PC-3 (cell line): ENCODE measurements around the gene ZACN. TPM values are rescaled to one million over a fixed set of nuclear protein-coding genes. Genes with fewer than 3 reads are reported as not detected.
A peak's percentile ranks its signal among the peaks of the same experiment; 100 is the strongest.

Experiments used
- ATAC-seq: fragments of 200-7000 bp; cut with Tn5 transposase; 2 replicates; pipeline ENCODE4 v1.9.1; 2020; ENCODE audit warnings: mild to moderate bottlenecking, moderate library complexity
- BruUV-seq: library from RNA; stranded (reverse); fragments of 400-500 nt; replicated peaks from 2 replicates; lab custom pipeline; 2021; lab: Mats Ljungman, UMichigan
- CTCF ChIA-PET: fragments of 300-600 bp; sonication (Branson Sonifier 250); formaldehyde crosslinking; loops from one replicate; lab custom pipeline; 2022; ENCODE audit warnings: antibody characterized with exemption; lab: Charles Lee
- POLR2A ChIA-PET: fragments of 300-600 bp; sonication (Branson Sonifier 250); formaldehyde crosslinking; loops from one replicate; lab custom pipeline; 2022; ENCODE audit warnings: antibody characterized with exemption; ENCODE audit not compliant: unreplicated experiment; lab: Charles Lee
- DNase-seq: peaks from one replicate; pipeline ENCODE4 v3.0.0-alpha.2; 2015
- H2AFZ ChIP-seq: fragments of 300-600 bp; sonication (generic); 2 replicates; pipeline ENCODE4 v1.6.0; 2016; ENCODE audit warnings: antibody characterized with exemption, low read length
- H3F3A ChIP-seq: fragments of 300-600 bp; sonication (generic); one replicate; pipeline ENCODE4 v1.6.0; 2017; ENCODE audit warnings: antibody characterized with exemption, low read length, control low read depth, mild to moderate bottlenecking; ENCODE audit not compliant: unreplicated experiment
- H3K27ac ChIP-seq: fragments of 300-600 bp; sonication (generic); 2 replicates; pipeline ENCODE4 v1.5.1; 2016; ENCODE audit warnings: mild to moderate bottlenecking, low read length
- H3K27me3 ChIP-seq: fragments of 300-600 bp; sonication (generic); 2 replicates; pipeline ENCODE4 v1.6.1; 2016; ENCODE audit warnings: low read length, mixed read lengths
- H3K36me3 ChIP-seq: fragments of 300-600 bp; sonication (generic); 2 replicates; pipeline ENCODE4 v1.6.1; 2016; ENCODE audit warnings: low read depth, mixed run types, low read length, mixed read lengths
- H3K4me1 ChIP-seq: fragments of 300-600 bp; sonication (generic); 2 replicates; pipeline ENCODE4 v1.5.1; 2016; ENCODE audit warnings: low read length; ENCODE audit not compliant: insufficient read depth
- H3K4me2 ChIP-seq: fragments of 300-600 bp; sonication (generic); 2 replicates; pipeline ENCODE4 v1.6.0; 2016; ENCODE audit warnings: low read length
- H3K4me3 ChIP-seq: fragments of 300-600 bp; sonication (generic); 2 replicates; pipeline ENCODE4 v1.5.1; 2016; ENCODE audit warnings: mild to moderate bottlenecking, low read length, mixed read lengths
- H3K79me2 ChIP-seq: fragments of 300-600 bp; sonication (generic); 2 replicates; pipeline ENCODE4 v1.6.1; 2017; ENCODE audit warnings: low read length, mixed read lengths
- H3K9ac ChIP-seq: fragments of 300-600 bp; sonication (generic); 2 replicates; pipeline ENCODE4 v1.6.0; 2016; ENCODE audit warnings: mild to moderate bottlenecking, low read length
- H3K9me2 ChIP-seq: fragments of 300-600 bp; sonication (generic); replicated peaks from 2 replicates; pipeline ENCODE4 v1.6.1; 2016; ENCODE audit warnings: mixed run types, low read length, mixed read lengths
- H3K9me3 ChIP-seq: fragments of 300-600 bp; sonication (generic); 2 replicates; pipeline ENCODE4 v1.6.1; 2016; ENCODE audit warnings: low read length, mixed read lengths
- H4K20me1 ChIP-seq: fragments of 300-600 bp; sonication (generic); 2 replicates; pipeline ENCODE4 v1.6.1; 2016; ENCODE audit warnings: low read length, mixed read lengths
- EZH2 ChIP-seq: fragments of 300-600 bp; sonication (generic); IDR thresholded peaks from one replicate; pipeline ENCODE4 v1.6.1; 2017; ENCODE audit warnings: antibody characterized with exemption, mild to moderate bottlenecking, low read length; ENCODE audit not compliant: unreplicated experiment
- EZH2phosphoT487 ChIP-seq: fragments of 300-600 bp; sonication (generic); IDR thresholded peaks from 2 replicates; pipeline ENCODE4 v1.6.1; 2018; ENCODE audit warnings: mild to moderate bottlenecking, antibody characterized with exemption, low read length, borderline replicate concordance
- intact Hi-C: fragments of 100-400 bp; cut with micrococcal nuclease; formaldehyde crosslinking; loops from 2 replicates; pipeline ENCODE4 v1.9.0; 2023
- total RNA-seq: library from RNA; depleted of rRNA; stranded (reverse); fragments of >200 nt; gene quantifications from 2 replicates; pipeline ENCODE4 v1.2.3, GENCODE V29; 2014
- TF ChIP-seq, protein P1 (sequence below): fragments of 300-600 bp; sonication (generic); conservative IDR thresholded peaks from 2 replicates; pipeline ENCODE4 v1.5.1; 2017; ENCODE audit warnings: antibody characterized with exemption, low read depth, mild to moderate bottlenecking, low read length

ZACN gene
- total RNA-seq, 1 experiment from 2014 or later: 0.11 TPM

DNA sequence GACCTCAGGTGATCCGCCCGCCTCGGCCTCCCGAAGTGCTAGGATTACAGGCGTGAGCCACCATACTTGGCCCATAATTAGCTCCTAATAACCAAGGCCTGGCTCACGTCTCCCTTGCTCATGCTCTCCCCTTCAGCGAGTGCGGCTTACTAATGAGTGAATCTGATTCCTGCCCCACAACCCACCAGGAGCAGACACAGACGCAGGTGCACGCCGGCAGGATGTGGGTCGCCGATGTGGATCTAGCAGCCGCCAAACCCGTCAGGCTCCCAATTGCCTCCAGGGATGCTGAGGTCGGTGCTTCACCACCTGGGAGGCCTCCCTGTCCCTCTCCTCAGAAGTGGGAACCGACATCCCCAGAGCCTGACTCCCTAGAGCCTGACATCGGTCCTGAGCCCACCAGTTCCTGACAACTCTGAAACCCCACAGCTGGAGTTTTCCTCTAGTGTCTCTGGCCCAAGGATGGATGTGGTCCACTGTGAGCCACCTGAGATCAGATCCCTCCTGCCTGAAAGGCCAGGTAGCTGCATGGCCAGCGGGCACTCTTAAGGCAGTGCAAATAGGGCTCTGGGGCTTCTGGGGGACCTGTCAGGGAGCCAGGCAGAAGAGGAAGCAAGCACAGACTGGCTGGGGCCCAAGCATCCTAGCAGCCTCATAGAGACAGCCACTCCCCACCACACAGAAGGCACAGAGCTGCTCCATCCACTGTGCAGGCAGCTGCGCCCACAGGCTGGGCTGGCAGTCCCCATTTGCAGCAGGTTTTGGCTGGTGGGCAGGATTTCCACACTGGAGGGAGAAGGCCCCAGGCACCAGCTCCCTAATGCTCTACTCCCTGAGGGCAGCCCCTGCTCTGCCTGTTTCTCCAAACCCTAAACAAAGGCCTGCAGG is 13.8 kb downstream of the ZACN start:
- peaks cover 63% of the 10 kb centered on the region for H3K36me3 ChIP-seq
- H3K4me2 ChIP-seq: no peak overlapping the region
- H3F3A ChIP-seq: no peaks in the 10 kb centered on the region
- BruUV-seq: TSS peak; percentile 4
- H4K20me1 ChIP-seq: no peaks in the 10 kb centered on the region
- no peak overlapping the region for H2AFZ ChIP-seq
- H3K9me2 ChIP-seq: no peaks in the 10 kb centered on the region
- no peak overlapping the region for H3K27ac ChIP-seq
- DNase-seq: no peak
- no peaks in the 10 kb centered on the region for H3K4me1 ChIP-seq
- no peak overlapping the region for H3K4me3 ChIP-seq
- no peaks in the 10 kb centered on the region for H3K9me3 ChIP-seq
- no peak overlapping the region for H3K9ac ChIP-seq
- CTCF ChIA-PET: no interaction called here
- no peak for ATAC-seq
- no peaks in the 10 kb centered on the region for H3K79me2 ChIP-seq
- intact Hi-C loops: no loop called here
- H3K27me3 ChIP-seq: no peaks in the 10 kb centered on the region
- POLR2A ChIA-PET: no interaction called here
- TF ChIP-seq EZH2phosphoT487 (no peak), EZH2 (no peak)
- TF ChIP-seq, protein P1, sequence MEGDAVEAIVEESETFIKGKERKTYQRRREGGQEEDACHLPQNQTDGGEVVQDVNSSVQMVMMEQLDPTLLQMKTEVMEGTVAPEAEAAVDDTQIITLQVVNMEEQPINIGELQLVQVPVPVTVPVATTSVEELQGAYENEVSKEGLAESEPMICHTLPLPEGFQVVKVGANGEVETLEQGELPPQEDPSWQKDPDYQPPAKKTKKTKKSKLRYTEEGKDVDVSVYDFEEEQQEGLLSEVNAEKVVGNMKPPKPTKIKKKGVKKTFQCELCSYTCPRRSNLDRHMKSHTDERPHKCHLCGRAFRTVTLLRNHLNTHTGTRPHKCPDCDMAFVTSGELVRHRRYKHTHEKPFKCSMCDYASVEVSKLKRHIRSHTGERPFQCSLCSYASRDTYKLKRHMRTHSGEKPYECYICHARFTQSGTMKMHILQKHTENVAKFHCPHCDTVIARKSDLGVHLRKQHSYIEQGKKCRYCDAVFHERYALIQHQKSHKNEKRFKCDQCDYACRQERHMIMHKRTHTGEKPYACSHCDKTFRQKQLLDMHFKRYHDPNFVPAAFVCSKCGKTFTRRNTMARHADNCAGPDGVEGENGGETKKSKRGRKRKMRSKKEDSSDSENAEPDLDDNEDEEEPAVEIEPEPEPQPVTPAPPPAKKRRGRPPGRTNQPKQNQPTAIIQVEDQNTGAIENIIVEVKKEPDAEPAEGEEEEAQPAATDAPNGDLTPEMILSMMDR: no peak

GRCh38 chr17:76094046-76094445 is 15.1 kb downstream of the ZACN start:
- CTCF ChIA-PET: no interaction called here
- H3K27ac ChIP-seq: no peak overlapping the region
- TF ChIP-seq EZH2phosphoT487 (no peak), EZH2 (no peak)
- TF ChIP-seq, protein P1: no peak
- no peaks in the 10 kb centered on the region for H3K9me3 ChIP-seq
- no peak for DNase-seq
- peaks cover 54% of the 10 kb centered on the region for H3K36me3 ChIP-seq
- H3K79me2 ChIP-seq: no peaks in the 10 kb centered on the region
- ATAC-seq: no peak
- H3K9me2 ChIP-seq: no peaks in the 10 kb centered on the region
- H4K20me1 ChIP-seq: no peaks in the 10 kb centered on the region
- H3K4me3 ChIP-seq: no peak overlapping the region
- no peak overlapping the region for H3K4me2 ChIP-seq
- H3K27me3 ChIP-seq: no peaks in the 10 kb centered on the region
- H3F3A ChIP-seq: no peaks in the 10 kb centered on the region
- POLR2A ChIA-PET: no interaction called here
- intact Hi-C loops: no loop called here
- BruUV-seq: no TSS peak
- H3K4me1 ChIP-seq: no peaks in the 10 kb centered on the region
- H3K9ac ChIP-seq: no peak overlapping the region
- H2AFZ ChIP-seq: no peak overlapping the region

GRCh38 chr17:76095943-76096342 is 17.0 kb downstream of the ZACN start:
- Histone ChIP-seq H3K79me2 (no peaks in the 10 kb centered on the region), H3K4me3 (no peak overlapping the region), H4K20me1 (no peaks in the 10 kb centered on the region), H3K27me3 (no peaks in the 10 kb centered on the region), H3K4me1 (no peaks in the 10 kb centered on the region), H3K9me2 (no peaks in the 10 kb centered on the region), H3K9me3 (no peaks in the 10 kb centered on the region), H3K27ac (no peak overlapping the region), H3K9ac (no peak overlapping the region), H2AFZ (no peak overlapping the region), H3F3A (no peaks in the 10 kb centered on the region), H3K4me2 (no peak overlapping the region), H3K36me3 (peaks cover 53% of the 10 kb centered on the region)
- BruUV-seq: no TSS peak
- ChIA-PET POLR2A (interaction anchor here (0.6 kb wide), 1 partner anchor 506 kb away, joined by 3 read pairs; no protein-coding TSS in a partner anchor), CTCF (no interaction called here)
- DNase-seq (no peak), ATAC-seq (no peak)
- TF ChIP-seq, protein P1: no peak
- no peak for TF ChIP-seq EZH2phosphoT487
- no peak for TF ChIP-seq EZH2
- intact Hi-C loops: no loop called here
